IPS-NIHi7 (cell line): ENCODE results near the gene CFAP45.
"Not testable (repeated sequence)": the region's sequence is repeated elsewhere in the genome, so short reads cannot be mapped to it uniquely, and the experiment has no call there.

Experiments
- DNase-seq: peaks from one replicate; pipeline ENCODE4 v3.0.0; 2012; ENCODE audit warnings: mixed read lengths; ENCODE audit errors: extremely low spot score

The CFAP45 gene

GRCh38 chr1:159904036-159904435 is 4.1 kb upstream of the CFAP45 start:
- not testable (repeated sequence) for DNase-seq

GRCh38 chr1:159902541-159902940 is 2.6 kb upstream of the CFAP45 start:
- DNase-seq: no peak

- DNase-seq: no peak
These were observed 893 bp upstream of the CFAP45 start for GRCh38 chr1:159900755-159901360.

- DNase-seq: not testable (repeated sequence)
These were observed 331 bp downstream of the CFAP45 start for GRCh38 chr1:159899634-159900033.

GRCh38 chr1:159898527-159898926 is 1.4 kb downstream of the CFAP45 start:
- DNase-seq: no peak

- no peak for DNase-seq
These were observed 2.0 kb downstream of the CFAP45 start for GRCh38 chr1:159897962-159898361.

GRCh38 chr1:159896546-159896930 is 3.4 kb downstream of the CFAP45 start:
- DNase-seq: no peak

- no peak for DNase-seq
These were observed 4.0 kb downstream of the CFAP45 start for GRCh38 chr1:159895836-159896545.

- DNase-seq: no peak
These were observed 4.7 kb downstream of the CFAP45 start for GRCh38 chr1:159895286-159895685.

- DNase-seq: peak; percentile 28
These were observed 7.0 kb downstream of the CFAP45 start for GRCh38 chr1:159892944-159893343.

- DNase-seq: peak; percentile 81
These were observed 8.4 kb downstream of the CFAP45 start for GRCh38 chr1:159891275-159892157.

- DNase-seq: no peak
These were observed 9.6 kb downstream of the CFAP45 start for GRCh38 chr1:159890390-159890789.

- peak; percentile 41 for DNase-seq
These were observed 10.1 kb downstream of the CFAP45 start for GRCh38 chr1:159889821-159890252.

- no peak for DNase-seq
These were observed 10.8 kb downstream of the CFAP45 start for GRCh38 chr1:159889202-159889601.

GRCh38 chr1:159884296-159884695 is 15.7 kb downstream of the CFAP45 start:
- no peak for DNase-seq

GRCh38 chr1:159883134-159883533 is 16.8 kb downstream of the CFAP45 start:
- DNase-seq: no peak

GRCh38 chr1:159882527-159882862 is 17.5 kb downstream of the CFAP45 start:
- no peak for DNase-seq

- no peak for DNase-seq
These were observed 18.1 kb downstream of the CFAP45 start for GRCh38 chr1:159881622-159882526.

- no peak for DNase-seq
These were observed 19.5 kb downstream of the CFAP45 start for GRCh38 chr1:159880430-159880829.

GRCh38 chr1:159879977-159880376 is 20.0 kb downstream of the CFAP45 start:
- DNase-seq: no peak

GRCh38 chr1:159879136-159879535 is 20.8 kb downstream of the CFAP45 start:
- DNase-seq: no peak
